H1 (cell line): ENCODE results near the gene ZDHHC3. TPM values are rescaled to one million over a fixed set of nuclear protein-coding genes. Genes with fewer than 3 reads are reported as not detected.

ENCODE experiments used
- SIX5 ChIP-seq: IDR thresholded peaks from 2 replicates; pipeline ENCODE4 v1.6.1; 2011; ENCODE audit warnings: mild to moderate bottlenecking, low read depth, low read length
- polyA plus RNA-seq, 7 experiments: library from polyadenylated mRNA; depleted of rRNA in 3 of 7; stranded (reverse) in 5 of 7; unstranded in 2 of 7; fragments of >200 nt in 5 of 7; fragments of 200-250 nt in 2 of 7; gene quantifications; 1 replicate in 5 of 7; 2 replicates in 1 of 7; 4 replicates in 1 of 7; pipeline versions ENCODE4 v1.2.1 to v1.2.3, GENCODE V29; 2011 to 2013; ENCODE audit warnings: missing spikeins in 2 of 7, mixed read lengths in 2 of 7
- total RNA-seq: library from RNA; stranded (reverse); fragmentation: NEBNext Ultra II Directional; extraction: Animal tissue kit (Norgen Biotek cat#: 25700); gene quantifications from 2 replicates; pipeline ENCODE4 v1.2.1, GENCODE V29; 2021
- TF ChIP-seq, protein P1 (sequence below): IDR thresholded peaks from 2 replicates; pipeline ENCODE4 v1.6.1; 2012; ENCODE audit warnings: low read length, inconsistent platforms

The ZDHHC3 gene
- total and polyA plus RNA-seq, 2 of the 8 experiments (the other 6 are each of a cell fraction or from before 2014, with no cell fraction given) = 77.4 to 88.7 TPM

DNA sequence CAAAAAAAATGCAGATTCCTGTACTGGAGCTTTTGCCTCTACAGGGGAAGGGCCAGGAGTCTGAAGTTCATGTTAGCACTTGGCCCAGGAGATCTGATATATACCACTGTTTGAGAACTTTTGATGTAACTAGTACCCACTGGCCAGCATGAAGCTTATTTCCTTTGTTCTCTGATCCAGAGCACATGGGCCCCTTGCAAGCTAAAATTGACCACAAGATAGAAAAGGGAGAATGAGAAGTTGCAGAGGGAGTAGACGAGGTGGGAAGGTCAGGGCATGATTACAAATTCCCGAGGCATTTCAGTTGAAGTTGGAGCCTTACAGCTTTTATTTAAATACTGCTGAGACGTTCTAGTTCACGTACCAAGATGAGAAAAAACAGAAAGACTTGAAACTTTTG, 73.3 kb downstream of the ZDHHC3 start (continued):
- TF ChIP-seq, protein P1, sequence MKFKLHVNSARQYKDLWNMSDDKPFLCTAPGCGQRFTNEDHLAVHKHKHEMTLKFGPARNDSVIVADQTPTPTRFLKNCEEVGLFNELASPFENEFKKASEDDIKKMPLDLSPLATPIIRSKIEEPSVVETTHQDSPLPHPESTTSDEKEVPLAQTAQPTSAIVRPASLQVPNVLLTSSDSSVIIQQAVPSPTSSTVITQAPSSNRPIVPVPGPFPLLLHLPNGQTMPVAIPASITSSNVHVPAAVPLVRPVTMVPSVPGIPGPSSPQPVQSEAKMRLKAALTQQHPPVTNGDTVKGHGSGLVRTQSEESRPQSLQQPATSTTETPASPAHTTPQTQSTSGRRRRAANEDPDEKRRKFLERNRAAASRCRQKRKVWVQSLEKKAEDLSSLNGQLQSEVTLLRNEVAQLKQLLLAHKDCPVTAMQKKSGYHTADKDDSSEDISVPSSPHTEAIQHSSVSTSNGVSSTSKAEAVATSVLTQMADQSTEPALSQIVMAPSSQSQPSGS = no peak
- no peak for TF ChIP-seq SIX5
